Stimulated activated CD4-positive, alpha-beta T cell treated with anti-CD3 and anti-CD28 coated beads, Interleukin-1b, Interleukin-23, amount 100 ng/mL, for 24 hours (primary cell): ENCODE data around the gene NR2F6.

ENCODE experiments used
- DNase-seq, 4 experiments: peaks; one replicate each; pipeline ENCODE4 v3.0.0-alpha.2; 2020; ENCODE audit warnings: low read depth in 4 of 4, low spot score in 1 of 4

The NR2F6 gene

GRCh38 chr19:17240062-17240752 is 5.5 kb downstream of the NR2F6 start:
- DNase-seq: no peak

GRCh38 chr19:17237747-17238706 is 7.7 kb downstream of the NR2F6 start:
- DNase-seq: no peak

- no peak for DNase-seq
Measured at GRCh38 chr19:17236811-17237543, 8.7 kb downstream of the NR2F6 start.

- no peak for DNase-seq
Measured at GRCh38 chr19:17235971-17236777, 9.5 kb downstream of the NR2F6 start.

GRCh38 chr19:17235300-17235970 is 10.3 kb downstream of the NR2F6 start:
- peak in 2 of 4 experiments; percentile 49 to 58 for DNase-seq

- peak in 3 of 4 experiments; percentile 45 to 56 (median 53) for DNase-seq
Measured at GRCh38 chr19:17234911-17235299, 10.8 kb downstream of the NR2F6 start.

GRCh38 chr19:17232258-17232657 is 13.5 kb downstream of the NR2F6 start:
- DNase-seq: no peak

- no peak for DNase-seq
Measured at GRCh38 chr19:17229890-17230289, 15.8 kb downstream of the NR2F6 start.

GRCh38 chr19:17227798-17228367 is 17.8 kb downstream of the NR2F6 start:
- DNase-seq: no peak

- DNase-seq: peak; percentile 94 to 97 (median 94)
Measured at GRCh38 chr19:17226002-17226933, 19.5 kb downstream of the NR2F6 start, which contains the start of gene OCEL1. OCEL1 (plus strand) TSS chr19:17226226; CDS start chr19:17226248, 22 bp downstream.

GRCh38 chr19:17225053-17225452 is 20.7 kb downstream of the NR2F6 start:
- no peak for DNase-seq

GRCh38 chr19:17220207-17220758 is 25.4 kb downstream of the NR2F6 start:
- no peak for DNase-seq

- DNase-seq: no peak
Measured at GRCh38 chr19:17219286-17219685, 26.4 kb downstream of the NR2F6 start.

- no peak for DNase-seq
Measured at GRCh38 chr19:17216058-17216670, 29.6 kb downstream of the NR2F6 start.

- DNase-seq: peak; percentile 61 to 79 (median 69)
Measured at GRCh38 chr19:17215127-17215971, 30.4 kb downstream of the NR2F6 start, which contains the start of gene USE1. USE1 (plus strand) TSS chr19:17215357; CDS start chr19:17215406, 49 bp downstream.

GRCh38 chr19:17214508-17215126 is 31.1 kb downstream of the NR2F6 start:
- no peak for DNase-seq
